HG02642 (cell line): Measurements from ENCODE around the gene PDP2.
"Not testable (repeated sequence)": the region's sequence is repeated elsewhere in the genome, so short reads cannot be mapped to it uniquely, and the experiment has no call there.

Source experiments
- ATAC-seq: cut with Tn5 transposase; IDR thresholded peaks from one replicate; pipeline ENCODE4 v1.9.1; 2021; ENCODE audit warnings: mild to moderate bottlenecking; ENCODE audit not compliant: unreplicated experiment, poor library complexity

Gene PDP2

DNA sequence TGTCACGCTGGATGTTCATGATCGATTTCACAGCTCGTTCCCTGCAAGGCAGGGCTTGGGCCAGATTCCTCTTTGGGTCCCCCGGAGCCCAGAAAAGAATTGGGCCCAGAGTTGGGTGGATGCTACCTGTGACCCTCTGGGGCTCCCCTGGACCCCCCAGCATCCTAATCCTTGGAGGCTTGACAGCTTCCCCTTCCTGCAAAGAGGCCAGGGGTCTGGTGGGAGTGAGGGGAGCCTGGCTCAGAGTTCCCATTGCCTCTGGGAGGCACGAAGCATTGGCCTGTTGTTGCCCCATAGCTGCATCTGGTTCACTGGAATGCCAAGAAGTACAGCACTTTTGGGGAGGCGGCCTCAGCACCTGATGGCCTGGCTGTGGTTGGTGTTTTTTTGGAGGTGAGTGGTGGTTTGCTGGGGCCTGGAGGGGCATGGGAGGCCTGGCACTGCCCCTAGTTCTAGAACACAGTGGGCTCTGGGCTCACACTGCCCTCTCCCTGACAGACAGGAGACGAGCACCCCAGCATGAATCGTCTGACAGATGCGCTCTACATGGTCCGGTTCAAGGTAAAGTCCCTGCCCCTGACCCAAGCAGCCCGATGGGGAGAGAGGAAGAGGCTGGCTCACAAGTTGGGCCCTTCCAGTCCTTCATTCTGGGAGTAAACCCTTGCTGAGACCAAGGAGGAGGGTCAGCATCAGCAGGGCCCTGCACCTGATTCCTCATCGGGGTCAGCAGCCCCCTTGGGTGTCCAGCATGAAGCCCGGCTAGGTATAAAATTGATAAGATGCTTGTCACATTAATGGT is 28.9 kb upstream of the PDP2 start:
- ATAC-seq: no peak

DNA sequence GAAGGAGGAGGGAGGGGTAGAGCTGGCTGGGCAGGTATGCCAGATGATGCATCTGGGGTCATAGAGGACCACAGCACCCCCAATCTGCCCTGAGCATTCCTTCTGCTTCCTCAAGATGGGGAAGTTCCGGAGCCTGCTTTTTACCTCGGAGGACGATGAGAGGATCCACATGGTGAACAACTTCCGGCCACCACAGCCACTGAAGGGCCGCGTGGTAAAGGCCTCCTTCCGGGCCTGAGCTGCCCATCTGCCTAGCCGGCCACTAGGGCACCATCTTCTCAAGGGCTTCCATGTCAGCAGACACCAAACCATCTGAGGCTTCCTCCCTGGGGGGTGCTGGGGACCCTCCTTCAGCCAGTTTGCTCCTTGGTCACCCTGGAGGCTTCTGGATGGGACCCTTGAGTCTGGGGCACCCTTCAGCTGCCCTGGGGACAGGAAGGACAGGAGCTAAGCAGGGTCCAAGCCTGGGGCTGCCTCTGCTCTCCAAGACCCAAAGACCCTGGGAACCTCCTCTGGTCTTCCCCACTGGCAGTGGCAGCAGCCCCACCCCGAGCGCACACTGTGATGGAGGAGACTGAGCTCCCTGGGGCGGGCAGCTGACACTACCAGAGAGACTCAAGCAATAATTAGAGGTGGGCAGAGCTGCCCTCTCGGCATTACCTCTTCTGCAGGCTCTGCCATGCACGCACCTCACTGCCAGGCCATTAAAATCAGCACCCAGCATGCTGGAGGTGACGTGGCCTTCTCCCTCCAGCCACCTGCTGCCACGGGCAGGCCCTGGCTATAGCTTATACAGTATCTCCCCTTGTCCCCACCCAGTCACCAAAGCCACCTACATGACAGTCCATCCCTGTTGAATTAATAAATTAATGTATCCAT is 26.8 kb upstream of the PDP2 start:
- no peak for ATAC-seq

DNA sequence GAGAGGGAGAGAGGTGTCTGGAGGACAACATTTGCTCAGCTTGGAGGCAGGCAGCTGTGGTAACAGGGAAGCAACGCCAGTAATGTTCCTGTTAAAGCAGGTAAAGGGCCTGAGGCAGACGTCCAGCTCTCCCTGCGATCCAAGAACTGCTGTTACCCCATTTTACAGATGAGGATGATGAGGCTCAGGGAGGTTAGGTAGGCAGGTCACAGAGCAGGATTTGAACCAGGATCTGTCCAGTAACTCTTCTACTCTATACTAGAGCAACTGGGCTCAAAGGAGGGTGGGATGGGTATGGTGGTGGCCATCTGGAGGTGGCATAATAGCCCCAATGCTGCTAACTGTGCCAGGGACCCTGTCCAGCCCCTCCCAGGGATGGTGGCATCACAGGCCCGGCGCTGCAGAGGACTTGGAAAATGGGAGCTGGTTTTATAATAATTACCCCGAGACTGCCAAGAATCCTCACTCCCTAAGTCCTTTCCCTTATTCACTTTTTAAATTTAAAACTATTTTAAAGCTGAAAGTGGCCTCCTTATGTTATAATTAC is 24.1 kb upstream of the PDP2 start:
- ATAC-seq: no peak

GRCh38 chr16:66856801-66857200 is 23.5 kb upstream of the PDP2 start:
- ATAC-seq: no peak

GRCh38 chr16:66857437-66857836 is 22.9 kb upstream of the PDP2 start:
- no peak for ATAC-seq

DNA sequence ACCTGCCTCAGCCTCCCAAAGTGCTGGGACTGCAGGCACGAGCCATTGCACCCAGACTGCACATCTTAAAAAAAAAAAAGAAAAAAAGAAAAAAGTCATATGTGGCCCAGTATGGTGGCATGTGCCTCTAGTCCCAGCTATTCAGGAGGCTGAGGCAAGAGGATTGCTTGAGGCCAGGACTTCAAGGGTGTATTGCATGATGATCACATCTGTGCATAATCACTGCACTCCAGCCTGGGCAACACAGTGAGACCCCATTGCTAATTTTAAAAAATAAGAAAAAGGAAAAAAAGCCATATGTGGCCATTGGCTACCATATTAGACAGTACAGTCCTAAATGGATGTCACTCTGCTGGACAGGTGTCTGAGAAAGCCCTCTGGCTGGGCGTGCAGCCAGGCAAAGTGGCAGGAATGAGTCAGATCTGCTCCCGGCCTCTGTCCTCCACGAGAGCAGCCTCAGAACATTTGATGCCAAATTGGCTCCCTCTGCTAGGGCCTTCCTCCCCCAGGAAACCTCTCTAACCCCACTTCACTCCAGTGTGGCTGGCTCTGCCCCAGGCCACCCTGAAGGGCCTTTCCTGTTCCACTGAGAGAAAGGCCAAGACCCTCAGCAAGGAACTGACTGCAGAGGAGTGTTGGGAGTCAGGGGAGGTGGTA is 21.4 kb upstream of the PDP2 start:
- ATAC-seq: peak; percentile 68

DNA sequence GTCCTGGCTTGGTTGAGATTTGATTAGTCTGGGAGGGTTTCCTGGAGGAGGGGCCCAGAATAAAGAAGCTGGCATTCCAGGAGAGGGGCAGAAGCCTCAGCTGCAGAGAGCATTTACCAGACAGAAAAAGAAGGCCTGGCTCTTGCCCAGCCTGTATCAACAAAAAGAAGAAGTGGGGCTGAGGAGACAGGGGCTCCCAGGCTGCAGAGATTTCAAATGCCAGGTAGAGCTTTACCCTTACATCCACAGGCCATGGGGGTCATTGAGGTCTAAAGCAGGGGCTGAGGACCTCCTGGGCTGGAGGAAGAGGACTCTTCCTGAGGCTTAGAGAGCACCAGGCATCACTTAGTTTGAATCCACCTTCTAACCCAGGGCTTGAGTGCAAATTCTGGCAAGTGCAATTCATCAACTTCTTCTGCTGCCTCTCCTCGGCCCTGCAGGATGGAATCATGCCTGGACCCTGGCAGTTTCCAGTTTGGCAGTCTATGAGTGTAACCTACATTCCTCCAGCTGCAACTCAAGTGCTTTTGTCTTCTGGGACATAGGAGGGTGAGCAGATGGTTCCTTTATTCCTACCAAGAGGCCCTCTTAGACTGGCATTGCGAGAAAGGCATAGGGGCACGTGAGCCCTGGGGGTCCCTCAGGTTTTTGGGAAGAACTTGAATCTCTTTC is 20.8 kb upstream of the PDP2 start:
- ATAC-seq: no peak

DNA sequence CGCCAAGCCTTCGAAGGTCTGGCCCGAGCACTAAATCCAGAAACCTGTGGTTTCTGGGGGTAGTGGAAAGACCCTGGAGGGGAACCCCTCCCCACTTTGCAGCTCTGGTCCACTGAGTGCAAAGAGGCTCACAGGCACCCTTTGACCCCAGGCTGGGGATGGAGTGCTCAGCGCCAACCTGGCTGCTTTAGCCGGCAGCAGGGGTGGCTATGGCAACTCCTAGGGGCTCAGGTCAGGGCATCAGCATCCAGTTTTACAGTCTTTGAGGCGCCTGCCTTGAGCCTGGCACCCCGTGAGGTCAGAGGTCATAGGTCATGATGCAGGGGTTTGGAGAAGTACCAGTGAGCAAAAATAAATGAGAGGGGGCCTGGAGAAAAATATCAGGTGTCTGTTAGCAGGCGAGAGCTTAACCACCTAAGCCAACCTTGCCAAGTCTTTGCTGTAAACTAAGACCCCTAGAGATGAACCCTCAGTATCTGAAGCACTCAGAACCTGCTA is 18.2 kb upstream of the PDP2 start:
- ATAC-seq: no peak

DNA sequence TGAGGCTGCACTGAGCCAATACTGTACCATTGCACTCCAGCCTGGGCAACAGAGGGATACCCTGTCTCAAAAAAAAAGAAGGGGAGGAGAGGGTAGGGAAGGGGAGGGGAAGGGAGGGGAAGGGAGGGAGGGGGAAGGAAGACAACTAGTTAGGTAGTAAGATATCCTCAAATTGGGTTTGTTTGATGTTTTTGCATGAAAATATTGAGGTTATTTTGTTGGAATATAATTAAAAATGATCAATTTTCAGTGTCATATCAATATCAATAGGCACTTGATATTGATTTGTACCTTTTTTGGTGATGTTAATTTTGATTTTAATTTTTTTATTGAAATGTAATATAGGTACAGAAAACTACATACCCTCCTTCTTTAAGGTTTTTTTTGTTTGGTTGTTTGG is 16.6 kb upstream of the PDP2 start:
- ATAC-seq: no peak

- no peak for ATAC-seq
These were observed 10.9 kb upstream of the PDP2 start for GRCh38 chr16:66869424-66869823.

DNA sequence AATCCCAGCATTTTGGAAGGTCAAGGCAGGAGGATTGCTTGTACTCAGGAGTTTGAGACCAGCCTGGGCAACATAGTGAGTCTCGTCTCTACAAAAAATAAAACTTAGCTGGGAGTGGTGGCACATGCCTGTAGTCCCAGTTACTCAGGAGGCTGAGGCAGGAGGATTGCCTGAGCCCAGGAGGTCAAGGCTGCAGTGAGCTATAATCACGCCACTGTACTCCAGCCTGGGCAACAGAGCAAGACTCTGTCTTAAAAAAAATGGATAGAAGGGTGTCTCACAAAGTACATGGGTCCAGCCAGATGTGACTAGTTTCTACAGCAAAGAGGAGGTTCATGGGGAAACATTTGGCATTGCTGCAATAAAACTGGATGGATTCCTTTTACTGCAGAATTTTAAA is 9.0 kb upstream of the PDP2 start:
- ATAC-seq: not testable (repeated sequence)

GRCh38 chr16:66871840-66872239 is 8.5 kb upstream of the PDP2 start:
- ATAC-seq: no peak

DNA sequence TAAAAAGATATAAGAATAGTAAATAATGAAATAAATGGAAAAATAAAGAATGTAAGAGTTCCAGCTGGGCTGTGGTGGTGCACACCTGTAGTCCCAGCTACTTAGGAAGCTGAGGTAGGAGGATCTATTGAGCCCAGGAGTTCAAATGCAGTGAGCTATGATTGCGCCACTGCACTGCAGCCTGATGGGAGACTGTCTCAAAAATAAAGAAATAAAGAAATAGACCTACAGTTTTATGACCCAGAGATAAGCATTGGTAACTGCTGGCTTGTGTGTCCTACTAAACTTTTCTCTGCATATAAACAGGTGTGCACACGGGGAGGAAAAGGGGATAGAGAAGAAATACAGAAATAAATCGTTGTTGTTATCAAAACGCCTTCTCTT is 7.8 kb upstream of the PDP2 start:
- no peak for ATAC-seq

GRCh38 chr16:66872943-66873684 is 7.2 kb upstream of the PDP2 start:
- ATAC-seq: peak; percentile 86

- no peak for ATAC-seq
These were observed 6.6 kb upstream of the PDP2 start for GRCh38 chr16:66873685-66874055.

GRCh38 chr16:66874079-66874775 is 6.1 kb upstream of the PDP2 start:
- ATAC-seq: no peak

GRCh38 chr16:66878067-66878466 is 2.2 kb upstream of the PDP2 start:
- ATAC-seq: peak; percentile 17

GRCh38 chr16:66881014-66881417 is 701 bp downstream of the PDP2 start:
- ATAC-seq: no peak

GRCh38 chr16:66881560-66881959 is 1.2 kb downstream of the PDP2 start:
- ATAC-seq: no peak
